HepG2 (cell line): ENCODE measurements around the gene KARS1. TPM values are rescaled to one million over a fixed set of nuclear protein-coding genes. Genes with fewer than 3 reads are reported as not detected.

ENCODE experiments used
- CREM ChIP-seq, 2 experiments: sonication (generic) in 1 of 2; formaldehyde crosslinking in 1 of 2; IDR thresholded peaks; 2 replicates each; pipeline versions ENCODE4 v1.4.0 to v1.6.1; 2016 to 2020; ENCODE audit warnings: antibody characterized with exemption in 1 of 2, mild to moderate bottlenecking in 1 of 2, missing genetic modification reagents in 1 of 2
- NR2F6 ChIP-seq, 2 experiments: IDR thresholded peaks; 2 replicates each; pipeline ENCODE4 v1.6.1; 2016; ENCODE audit warnings: antibody characterized with exemption in 1 of 2, mild to moderate bottlenecking in 1 of 2
- SIX4 ChIP-seq: sonication (generic); formaldehyde crosslinking; IDR thresholded peaks from 2 replicates; pipeline ENCODE4 v1.4.0; 2020; ENCODE audit warnings: missing genetic modification reagents
- SKI ChIP-seq: fragments of 450-650 bp; IDR thresholded peaks from one replicate; pipeline ENCODE4 v1.6.1; 2018; ENCODE audit warnings: mild to moderate bottlenecking; ENCODE audit not compliant: partially characterized antibody
- TCF7 ChIP-seq: sonication (generic); IDR thresholded peaks from 2 replicates; pipeline ENCODE4 v1.6.1; 2016; ENCODE audit warnings: antibody characterized with exemption, low read depth
- YY1 ChIP-seq: IDR thresholded peaks from 2 replicates; pipeline ENCODE4 v1.6.1; 2011; ENCODE audit warnings: low read length, low read depth, moderate library complexity, mild to moderate bottlenecking; ENCODE audit not compliant: insufficient read depth, insufficient replicate concordance
- ZC3H13 ChIP-seq: sonication (generic); formaldehyde crosslinking; IDR thresholded peaks from 2 replicates; pipeline ENCODE4 v1.8.1; 2023; ENCODE audit warnings: mild to moderate bottlenecking, missing genetic modification reagents, moderate library complexity
- ZNF749 ChIP-seq: sonication (generic); formaldehyde crosslinking; IDR thresholded peaks from 2 replicates; pipeline ENCODE4 v1.8.0; 2022; ENCODE audit warnings: mild to moderate bottlenecking, missing genetic modification reagents, moderate library complexity, borderline replicate concordance
- polyA plus RNA-seq, 8 experiments: library from polyadenylated mRNA; depleted of rRNA in 3 of 8; stranded (reverse) in 7 of 8; unstranded in 1 of 8; fragments of >200 nt; fragmentation: Illumina TruSeq in 4 of 8; extraction: Trizol in 4 of 8; gene quantifications; 2 replicates each; pipeline versions ENCODE4 v1.2.1 to v1.2.3, GENCODE V29; 2011 to 2016; ENCODE audit warnings: low read depth in 4 of 8, missing spikeins in 1 of 8, mixed read lengths in 1 of 8; ENCODE audit not compliant: insufficient read depth in 1 of 8
- total RNA-seq, 5 experiments: library from RNA; depleted of rRNA; stranded (reverse); fragments of >200 nt; fragmentation: Illumina TruSeq; extraction: Trizol; gene quantifications; 2 replicates each; pipeline ENCODE4 v1.2.3, GENCODE V29; 2016; ENCODE audit warnings: low read depth in 1 of 5
- TF ChIP-seq, protein P1 (sequence below): sonication (generic); formaldehyde crosslinking; IDR thresholded peaks from 2 replicates; pipeline ENCODE4 v1.4.0; 2020; ENCODE audit warnings: missing genetic modification reagents
- TF ChIP-seq, protein P2 (sequence below): IDR thresholded peaks from 2 replicates; pipeline ENCODE4 v1.6.1; 2016; ENCODE audit warnings: low read depth, control low read depth
- TF ChIP-seq, protein P3 (sequence below): IDR thresholded peaks from 2 replicates; pipeline ENCODE4 v1.6.1; 2016

Gene KARS1
- total and polyA plus RNA-seq, 2 of the 13 experiments (the other 11 are each of a cell fraction or from before 2014, with no cell fraction given): 141 to 276 TPM

DNA sequence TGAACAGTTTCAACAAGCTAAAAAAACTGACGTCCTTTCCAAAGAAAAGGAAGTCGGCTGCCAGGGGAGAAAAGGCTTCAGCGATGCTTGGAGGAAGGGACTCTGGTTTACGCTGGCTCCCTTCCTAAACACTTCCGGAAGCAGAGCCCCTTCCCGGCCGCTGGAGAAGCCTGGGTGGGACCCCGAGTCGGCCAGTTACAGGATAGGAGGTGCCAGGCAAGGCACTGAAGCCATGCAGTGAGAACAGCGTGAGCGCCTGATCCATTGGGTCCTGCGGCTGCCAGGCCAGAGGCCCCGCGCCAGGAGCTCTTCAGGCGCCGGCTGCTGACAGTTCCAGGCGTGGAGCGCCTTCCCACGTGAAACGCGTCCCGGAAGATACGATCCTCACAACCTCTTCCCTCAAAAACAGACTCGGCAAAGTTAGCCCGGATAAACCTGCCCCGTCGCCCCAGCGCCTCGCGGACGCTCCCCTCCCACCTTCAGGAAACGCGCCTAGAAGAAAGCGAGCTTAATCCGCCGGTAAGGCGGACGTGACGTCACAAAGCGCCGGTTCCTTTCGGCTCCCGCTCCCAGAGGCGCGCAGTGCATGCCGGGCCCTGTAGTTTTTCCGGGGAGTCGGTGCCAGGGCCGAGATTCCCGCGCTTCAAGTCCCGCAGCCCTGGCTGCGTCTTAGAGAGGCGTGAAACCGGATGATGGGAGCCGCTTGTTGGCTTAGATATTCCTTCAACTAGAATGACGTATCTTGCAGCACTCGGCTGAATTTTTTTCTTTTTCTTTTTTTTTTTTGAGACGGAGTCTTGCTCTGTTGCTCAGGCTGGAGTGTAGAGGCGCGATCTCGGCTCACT is 24.5 kb downstream of the KARS1 start, which contains the start of gene ADAT1 (continued):
- peak; percentile 99 for TF ChIP-seq CREM (IDR thresholded peaks at IDR 0.05)
- peak; percentile 71; the same call in 1 of the 2 replicates for TF ChIP-seq CREM (CRISPR knock-in tag; IDR thresholded peaks at IDR 0.05)
- TF ChIP-seq, protein P1, sequence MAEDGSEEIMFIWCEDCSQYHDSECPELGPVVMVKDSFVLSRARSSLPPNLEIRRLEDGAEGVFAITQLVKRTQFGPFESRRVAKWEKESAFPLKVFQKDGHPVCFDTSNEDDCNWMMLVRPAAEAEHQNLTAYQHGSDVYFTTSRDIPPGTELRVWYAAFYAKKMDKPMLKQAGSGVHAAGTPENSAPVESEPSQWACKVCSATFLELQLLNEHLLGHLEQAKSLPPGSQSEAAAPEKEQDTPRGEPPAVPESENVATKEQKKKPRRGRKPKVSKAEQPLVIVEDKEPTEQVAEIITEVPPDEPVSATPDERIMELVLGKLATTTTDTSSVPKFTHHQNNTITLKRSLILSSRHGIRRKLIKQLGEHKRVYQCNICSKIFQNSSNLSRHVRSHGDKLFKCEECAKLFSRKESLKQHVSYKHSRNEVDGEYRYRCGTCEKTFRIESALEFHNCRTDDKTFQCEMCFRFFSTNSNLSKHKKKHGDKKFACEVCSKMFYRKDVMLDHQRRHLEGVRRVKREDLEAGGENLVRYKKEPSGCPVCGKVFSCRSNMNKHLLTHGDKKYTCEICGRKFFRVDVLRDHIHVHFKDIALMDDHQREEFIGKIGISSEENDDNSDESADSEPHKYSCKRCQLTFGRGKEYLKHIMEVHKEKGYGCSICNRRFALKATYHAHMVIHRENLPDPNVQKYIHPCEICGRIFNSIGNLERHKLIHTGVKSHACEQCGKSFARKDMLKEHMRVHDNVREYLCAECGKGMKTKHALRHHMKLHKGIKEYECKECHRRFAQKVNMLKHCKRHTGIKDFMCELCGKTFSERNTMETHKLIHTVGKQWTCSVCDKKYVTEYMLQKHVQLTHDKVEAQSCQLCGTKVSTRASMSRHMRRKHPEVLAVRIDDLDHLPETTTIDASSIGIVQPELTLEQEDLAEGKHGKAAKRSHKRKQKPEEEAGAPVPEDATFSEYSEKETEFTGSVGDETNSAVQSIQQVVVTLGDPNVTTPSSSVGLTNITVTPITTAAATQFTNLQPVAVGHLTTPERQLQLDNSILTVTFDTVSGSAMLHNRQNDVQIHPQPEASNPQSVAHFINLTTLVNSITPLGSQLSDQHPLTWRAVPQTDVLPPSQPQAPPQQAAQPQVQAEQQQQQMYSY (CRISPR knock-in tag): peak; percentile 48; the same call in 1 of the 2 replicates
- peak; percentile 10; the same call in 1 of the 2 replicates for TF ChIP-seq SIX4 (CRISPR knock-in tag)
- peak; percentile 23; the same call in 1 of the 2 replicates for TF ChIP-seq TCF7
- TF ChIP-seq SKI: no peak
- TF ChIP-seq YY1: peak; percentile 62
- TF ChIP-seq, protein P2, sequence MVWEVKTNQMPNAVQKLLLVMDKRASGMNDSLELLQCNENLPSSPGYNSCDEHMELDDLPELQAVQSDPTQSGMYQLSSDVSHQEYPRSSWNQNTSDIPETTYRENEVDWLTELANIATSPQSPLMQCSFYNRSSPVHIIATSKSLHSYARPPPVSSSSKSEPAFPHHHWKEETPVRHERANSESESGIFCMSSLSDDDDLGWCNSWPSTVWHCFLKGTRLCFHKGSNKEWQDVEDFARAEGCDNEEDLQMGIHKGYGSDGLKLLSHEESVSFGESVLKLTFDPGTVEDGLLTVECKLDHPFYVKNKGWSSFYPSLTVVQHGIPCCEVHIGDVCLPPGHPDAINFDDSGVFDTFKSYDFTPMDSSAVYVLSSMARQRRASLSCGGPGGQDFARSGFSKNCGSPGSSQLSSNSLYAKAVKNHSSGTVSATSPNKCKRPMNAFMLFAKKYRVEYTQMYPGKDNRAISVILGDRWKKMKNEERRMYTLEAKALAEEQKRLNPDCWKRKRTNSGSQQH (CRISPR knock-in tag): peak; percentile 55; the same call in 1 of the 2 replicates
- 0 out of 2 replicates have a peak, but pooled peaks have one; percentile 23 for TF ChIP-seq ZC3H13 (CRISPR knock-in tag)
- no peak for TF ChIP-seq ZNF749
- TF ChIP-seq, protein P3, sequence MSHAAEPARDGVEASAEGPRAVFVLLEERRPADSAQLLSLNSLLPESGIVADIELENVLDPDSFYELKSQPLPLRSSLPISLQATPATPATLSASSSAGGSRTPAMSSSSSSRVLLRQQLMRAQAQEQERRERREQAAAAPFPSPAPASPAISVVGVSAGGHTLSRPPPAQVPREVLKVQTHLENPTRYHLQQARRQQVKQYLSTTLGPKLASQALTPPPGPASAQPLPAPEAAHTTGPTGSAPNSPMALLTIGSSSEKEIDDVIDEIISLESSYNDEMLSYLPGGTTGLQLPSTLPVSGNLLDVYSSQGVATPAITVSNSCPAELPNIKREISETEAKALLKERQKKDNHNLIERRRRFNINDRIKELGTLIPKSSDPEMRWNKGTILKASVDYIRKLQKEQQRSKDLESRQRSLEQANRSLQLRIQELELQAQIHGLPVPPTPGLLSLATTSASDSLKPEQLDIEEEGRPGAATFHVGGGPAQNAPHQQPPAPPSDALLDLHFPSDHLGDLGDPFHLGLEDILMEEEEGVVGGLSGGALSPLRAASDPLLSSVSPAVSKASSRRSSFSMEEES (CRISPR knock-in tag): peak; percentile 59
- TF ChIP-seq NR2F6 (IDR thresholded peaks at IDR 0.05): no peak
- peak; percentile 45; the same call in 1 of the 2 replicates for TF ChIP-seq NR2F6 (CRISPR knock-in tag; IDR thresholded peaks at IDR 0.05)
- TF ChIP-seq, all 625 proteins: peak for 301
